HTR-8/SVneo (cell line): ENCODE results near the gene KCNJ12.
A peak's percentile ranks its signal among the peaks of the same experiment; 100 is the strongest.
"Not testable (repeated sequence)": the region's sequence is repeated elsewhere in the genome, so short reads cannot be mapped to it uniquely, and the experiment has no call there.

ENCODE experiments used
- DNase-seq: peaks from one replicate; pipeline ENCODE4 v3.0.0; 2011; ENCODE audit warnings: low spot score, mixed read lengths; ENCODE audit not compliant: insufficient read length
- FAIRE-seq: peaks from 2 replicates; lab custom pipeline; 2011; peaks lifted over from hg19 to GRCh38; lab: Jason Lieb, UNC

Gene KCNJ12

DNA sequence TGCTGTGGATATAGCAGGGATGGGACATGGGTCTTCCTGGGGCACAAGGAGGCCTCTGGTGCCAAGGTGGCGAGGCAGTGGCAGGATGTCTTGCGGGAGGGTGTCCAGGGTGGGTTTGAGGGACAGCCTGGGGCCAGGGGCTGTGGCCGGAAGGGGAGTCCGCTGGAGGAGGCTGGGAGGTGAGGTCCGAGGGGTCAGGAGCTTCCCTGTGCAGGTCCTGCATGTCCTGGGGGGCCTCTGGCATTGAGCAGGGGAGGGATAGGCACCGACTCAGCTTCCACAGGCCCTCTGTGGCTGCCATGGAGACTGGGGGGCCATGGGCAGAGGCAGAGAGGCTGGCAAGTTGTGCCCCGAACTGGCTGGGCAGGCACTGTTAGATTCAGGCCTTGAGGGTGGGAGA is 38.5 kb downstream of the KCNJ12 start:
- FAIRE-seq, DNase-seq: not testable (repeated sequence)

DNA sequence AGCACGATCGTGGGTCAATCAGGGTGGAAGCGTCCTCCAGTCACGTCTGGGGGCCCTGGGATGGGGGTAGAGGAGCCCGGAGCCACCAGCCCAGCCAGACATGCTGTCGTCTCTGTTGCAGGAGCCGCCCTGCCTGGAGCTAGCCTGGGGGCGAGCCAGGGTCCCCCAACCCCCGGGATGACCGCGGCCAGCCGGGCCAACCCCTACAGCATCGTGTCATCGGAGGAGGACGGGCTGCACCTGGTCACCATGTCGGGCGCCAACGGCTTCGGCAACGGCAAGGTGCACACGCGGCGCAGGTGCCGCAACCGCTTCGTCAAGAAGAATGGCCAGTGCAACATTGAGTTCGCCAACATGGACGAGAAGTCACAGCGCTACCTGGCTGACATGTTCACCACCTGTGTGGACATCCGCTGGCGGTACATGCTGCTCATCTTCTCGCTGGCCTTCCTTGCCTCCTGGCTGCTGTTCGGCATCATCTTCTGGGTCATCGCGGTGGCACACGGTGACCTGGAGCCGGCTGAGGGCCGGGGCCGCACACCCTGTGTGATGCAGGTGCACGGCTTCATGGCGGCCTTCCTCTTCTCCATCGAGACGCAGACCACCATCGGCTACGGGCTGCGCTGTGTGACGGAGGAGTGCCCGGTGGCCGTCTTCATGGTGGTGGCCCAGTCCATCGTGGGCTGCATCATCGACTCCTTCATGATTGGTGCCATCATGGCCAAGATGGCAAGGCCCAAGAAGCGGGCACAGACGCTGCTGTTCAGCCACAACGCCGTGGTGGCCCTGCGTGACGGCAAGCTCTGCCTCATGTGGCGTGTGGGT is 39.2 kb downstream of the KCNJ12 start:
- FAIRE-seq, DNase-seq: not testable (repeated sequence)

DNA sequence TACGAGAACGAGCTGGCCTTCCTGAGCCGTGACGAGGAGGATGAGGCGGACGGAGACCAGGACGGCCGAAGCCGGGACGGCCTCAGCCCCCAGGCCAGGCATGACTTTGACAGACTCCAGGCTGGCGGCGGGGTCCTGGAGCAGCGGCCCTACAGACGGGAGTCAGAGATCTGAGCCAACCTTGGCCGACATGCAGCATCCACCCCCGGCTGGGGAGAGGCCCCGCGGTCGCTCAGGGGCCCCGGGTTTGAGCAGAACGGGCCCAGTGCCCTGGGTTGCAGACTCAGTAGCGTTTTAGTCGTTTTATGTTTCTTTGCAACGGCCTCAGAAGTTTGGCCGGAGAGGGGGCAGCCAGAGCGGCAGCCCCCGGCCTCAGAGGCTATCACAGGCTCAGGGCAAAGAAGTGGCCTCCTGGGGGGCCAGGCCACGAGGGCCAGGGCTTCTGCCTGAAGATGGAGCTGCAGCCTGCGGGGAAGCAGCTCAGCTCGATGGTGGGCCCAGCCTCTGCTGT is 40.4 kb downstream of the KCNJ12 start:
- not testable (repeated sequence) for FAIRE-seq, DNase-seq

- FAIRE-seq, DNase-seq: not testable (repeated sequence)
These were observed 41.2 kb downstream of the KCNJ12 start for GRCh38 chr17:21417349-21417748.

DNA sequence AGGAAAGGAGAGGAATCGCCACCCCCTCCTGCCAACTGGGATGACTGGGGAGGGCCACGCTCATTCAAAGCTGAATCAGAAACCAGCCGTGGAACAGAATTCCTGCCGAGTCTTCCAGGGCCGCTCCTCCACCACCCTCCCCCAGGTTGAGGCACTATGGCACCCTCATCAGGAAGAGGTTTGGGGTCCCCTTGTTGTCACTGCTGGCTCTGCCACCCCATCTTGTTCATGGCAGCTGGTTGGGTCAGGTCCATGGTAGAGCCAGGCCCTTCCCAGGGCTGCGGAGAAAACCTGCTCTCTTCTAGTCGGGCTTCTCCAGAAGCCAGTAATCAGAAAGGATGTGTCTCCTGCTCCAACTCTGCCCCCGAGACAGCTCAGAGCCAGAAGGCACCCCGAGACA is 41.8 kb downstream of the KCNJ12 start:
- FAIRE-seq: no peak

GRCh38 chr17:21418446-21419298 is 42.5 kb downstream of the KCNJ12 start:
- DNase-seq (no peak), FAIRE-seq (no peak)

More for the DNA sequence above, 41.8 kb downstream of the KCNJ12 start:
- no peak for DNase-seq

DNA sequence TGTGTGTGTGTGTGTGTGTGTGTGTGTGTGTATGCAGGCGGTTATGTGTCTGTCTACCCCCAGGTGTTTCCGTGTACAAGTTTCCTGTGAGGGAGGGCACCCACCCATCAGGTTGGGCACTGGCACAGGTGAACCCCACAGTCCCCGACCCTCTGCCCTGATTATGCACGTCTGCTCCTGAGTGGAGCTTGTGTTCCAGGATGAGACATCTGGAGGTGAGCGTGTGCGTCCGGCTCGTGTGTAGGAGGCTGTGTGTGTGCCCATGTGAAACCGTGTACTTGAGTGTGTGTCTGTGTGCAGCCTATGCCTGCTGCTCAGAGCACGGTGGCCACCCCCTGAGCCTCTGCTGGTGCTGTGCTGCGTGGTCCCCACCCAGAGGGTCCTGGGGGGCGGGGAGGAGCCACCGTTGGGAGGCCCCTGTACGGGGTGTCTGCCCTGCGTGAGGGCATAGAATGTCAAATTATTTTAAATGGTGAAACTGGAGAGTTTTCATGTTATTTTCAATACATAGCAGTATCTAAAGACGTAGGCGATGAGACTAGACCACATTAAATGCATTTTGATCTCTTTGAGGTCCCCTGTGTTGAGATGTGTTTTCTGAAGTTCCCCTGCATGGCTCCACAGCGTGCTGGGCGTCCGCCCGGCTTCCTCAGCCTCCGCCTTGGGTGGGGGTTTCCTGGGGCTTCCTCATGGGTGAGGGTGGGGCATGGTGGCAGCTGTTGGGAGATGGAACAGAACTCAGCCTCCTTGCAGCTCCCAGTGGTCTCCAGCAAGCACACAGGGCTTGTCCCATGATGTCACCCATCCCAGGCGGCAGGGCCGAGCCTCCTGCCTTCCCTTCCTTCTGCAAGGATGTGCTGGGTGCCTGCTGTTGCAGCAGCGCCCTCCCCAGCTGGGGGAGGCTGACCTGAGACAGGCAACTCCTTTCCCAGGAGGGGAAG is 43.4 kb downstream of the KCNJ12 start:
- no peak for FAIRE-seq

DNA sequence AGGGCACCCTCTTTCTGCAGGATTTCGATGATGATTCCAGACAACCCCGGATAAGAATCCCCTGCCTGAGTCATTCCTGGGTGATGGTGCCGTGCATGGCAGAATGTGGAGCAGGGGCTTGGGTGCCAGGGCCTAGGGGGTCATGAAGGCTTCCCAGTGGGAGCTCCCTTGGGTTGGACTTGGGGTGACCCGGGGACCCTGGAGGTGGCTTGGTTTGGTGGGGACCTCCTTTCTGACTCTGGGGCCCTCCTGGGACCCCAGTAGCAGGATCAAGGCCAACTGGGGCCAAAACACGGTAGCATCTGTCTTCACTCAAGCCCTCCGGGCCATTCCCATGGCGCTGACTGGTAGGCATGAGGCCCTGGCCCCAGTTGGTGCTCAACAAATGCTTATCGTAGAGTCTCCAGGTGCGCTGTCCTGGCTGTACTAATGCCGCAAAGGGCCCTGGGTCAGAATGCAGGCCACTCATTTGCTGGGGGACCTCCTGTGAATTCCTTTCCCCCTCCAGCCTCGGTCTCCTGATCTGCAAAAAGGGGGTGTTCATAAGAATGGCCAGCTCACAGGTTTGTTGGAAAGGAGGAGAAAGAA is 44.4 kb downstream of the KCNJ12 start:
- not testable (repeated sequence) for FAIRE-seq, DNase-seq

More for the DNA sequence above, 43.4 kb downstream of the KCNJ12 start:
- no peak for DNase-seq

- DNase-seq: not testable (repeated sequence)
- peak; percentile 83 for FAIRE-seq
These were observed 45.5 kb downstream of the KCNJ12 start for GRCh38 chr17:21421421-21422310.

- not testable (repeated sequence) for FAIRE-seq, DNase-seq
These were observed 46.4 kb downstream of the KCNJ12 start for GRCh38 chr17:21422311-21423189.

DNA sequence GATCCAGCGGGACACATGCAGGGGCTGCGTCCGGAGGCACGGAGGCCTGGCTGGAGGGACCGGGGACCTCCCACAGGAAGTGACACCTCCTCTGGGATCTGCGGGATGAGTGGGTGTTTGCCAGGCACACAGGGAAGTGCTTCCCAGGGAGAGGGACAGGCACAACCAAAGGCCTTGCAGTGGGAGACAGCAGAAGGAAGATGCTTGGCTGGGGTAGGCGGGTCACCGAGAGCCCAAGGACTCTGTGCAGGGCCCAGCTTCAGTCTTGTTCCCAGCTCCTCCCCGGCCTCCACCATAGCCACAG is 47.0 kb downstream of the KCNJ12 start:
- FAIRE-seq, DNase-seq: not testable (repeated sequence)

- FAIRE-seq, DNase-seq: not testable (repeated sequence)
These were observed 48.5 kb downstream of the KCNJ12 start for GRCh38 chr17:21424697-21425096.

GRCh38 chr17:21425321-21425720 is 49.2 kb downstream of the KCNJ12 start:
- peak; percentile 95 for FAIRE-seq

DNA sequence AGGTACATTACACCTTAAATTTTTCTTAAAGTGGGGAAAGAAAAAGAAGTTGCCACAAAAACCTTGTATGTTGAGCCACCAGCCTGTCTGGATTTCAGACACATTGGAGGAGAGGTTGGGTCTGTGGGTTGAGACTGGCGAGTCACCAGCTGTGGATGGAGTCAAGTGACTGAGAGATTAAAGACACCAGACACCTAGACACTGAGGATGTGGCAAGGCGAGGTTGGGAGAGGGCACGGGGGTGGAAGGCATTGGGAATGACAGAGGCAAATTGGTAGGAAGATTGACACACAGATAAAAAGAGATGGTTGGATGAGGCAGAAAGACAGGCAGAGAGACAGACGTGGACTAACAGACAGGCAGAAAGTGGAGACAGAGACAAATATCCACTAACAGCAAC is 49.6 kb downstream of the KCNJ12 start:
- DNase-seq (no peak), FAIRE-seq (no peak)

More at GRCh38 chr17:21425321-21425720, 49.2 kb downstream of the KCNJ12 start:
- DNase-seq: no peak

GRCh38 chr17:21426246-21426645 is 50.1 kb downstream of the KCNJ12 start:
- DNase-seq, FAIRE-seq: not testable (repeated sequence)

GRCh38 chr17:21426876-21427275 is 50.7 kb downstream of the KCNJ12 start:
- not testable (repeated sequence) for FAIRE-seq, DNase-seq

GRCh38 chr17:21427727-21428126 is 51.6 kb downstream of the KCNJ12 start:
- peak; percentile 72 for FAIRE-seq
- DNase-seq: not testable (repeated sequence)
